GM04504 (cell line): ENCODE measurements around the gene KIZ.

ENCODE experiments used
- DNase-seq: peaks from one replicate; pipeline ENCODE4 v3.0.0-alpha.2; 2012; ENCODE audit warnings: low read depth

The KIZ gene

GRCh38 chr20:21104921-21105320 is 21.0 kb upstream of the KIZ start:
- no peak for DNase-seq

GRCh38 chr20:21105429-21106170 is 20.3 kb upstream of the KIZ start:
- DNase-seq: no peak

GRCh38 chr20:21106171-21107017 is 19.5 kb upstream of the KIZ start, which contains the start of gene LINC00237:
Gene LINC00237, minus strand, starts transcription at chr20:21106358.
- DNase-seq: no peak

GRCh38 chr20:21109144-21109543 is 16.7 kb upstream of the KIZ start:
- DNase-seq: no peak

- no peak for DNase-seq
These were observed 15.1 kb upstream of the KIZ start for GRCh38 chr20:21110811-21111210.

- DNase-seq: no peak
These were observed 14.5 kb upstream of the KIZ start for GRCh38 chr20:21111416-21111815.

- no peak for DNase-seq
These were observed 12.2 kb upstream of the KIZ start for GRCh38 chr20:21113697-21114096.

- DNase-seq: no peak
These were observed 11.3 kb upstream of the KIZ start for GRCh38 chr20:21114584-21114983.

GRCh38 chr20:21117521-21117920 is 8.4 kb upstream of the KIZ start:
- DNase-seq: no peak

GRCh38 chr20:21118138-21118537 is 7.7 kb upstream of the KIZ start:
- DNase-seq: no peak

GRCh38 chr20:21118782-21119181 is 7.1 kb upstream of the KIZ start:
- no peak for DNase-seq

GRCh38 chr20:21124190-21124589 is 1.7 kb upstream of the KIZ start:
- DNase-seq: no peak

- no peak for DNase-seq
These were observed 622 bp upstream of the KIZ start for GRCh38 chr20:21125072-21125848.

- no peak for DNase-seq
These were observed 644 bp downstream of the KIZ start for GRCh38 chr20:21126581-21126870.

GRCh38 chr20:21127201-21127981 is 1.5 kb downstream of the KIZ start:
- no peak for DNase-seq

- DNase-seq: no peak
These were observed 4.0 kb downstream of the KIZ start for GRCh38 chr20:21129861-21130260.

- DNase-seq: no peak
These were observed 7.5 kb downstream of the KIZ start for GRCh38 chr20:21133404-21133803.

- no peak for DNase-seq
These were observed 8.2 kb downstream of the KIZ start for GRCh38 chr20:21133917-21134622.

- no peak for DNase-seq
These were observed 9.1 kb downstream of the KIZ start for GRCh38 chr20:21134883-21135493.

- DNase-seq: no peak
These were observed 10.3 kb downstream of the KIZ start for GRCh38 chr20:21136015-21136732.
